NCI-H2081 (cell line): ENCODE results near the gene HSD17B8.

ENCODE experiments used
- DNase-seq, 2 experiments: peaks; one replicate each; lab custom pipeline; 2025; lab: John Stamatoyannopoulos, UW

The HSD17B8 gene

GRCh38 chr6:33204415-33205190 is at the start of gene HSD17B8:
TSS of gene HSD17B8 (plus strand) at chr6:33204655. CDS start at chr6:33204669, 14 bp downstream.
- DNase-seq, result peak; percentile 90 to 93

GRCh38 chr6:33156561-33156960 is 47.9 kb upstream of the HSD17B8 start:
- DNase-seq, result no peak

- no peak for DNase-seq
These were observed 47.5 kb upstream of the HSD17B8 start for GRCh38 chr6:33156964-33157363.

DNA sequence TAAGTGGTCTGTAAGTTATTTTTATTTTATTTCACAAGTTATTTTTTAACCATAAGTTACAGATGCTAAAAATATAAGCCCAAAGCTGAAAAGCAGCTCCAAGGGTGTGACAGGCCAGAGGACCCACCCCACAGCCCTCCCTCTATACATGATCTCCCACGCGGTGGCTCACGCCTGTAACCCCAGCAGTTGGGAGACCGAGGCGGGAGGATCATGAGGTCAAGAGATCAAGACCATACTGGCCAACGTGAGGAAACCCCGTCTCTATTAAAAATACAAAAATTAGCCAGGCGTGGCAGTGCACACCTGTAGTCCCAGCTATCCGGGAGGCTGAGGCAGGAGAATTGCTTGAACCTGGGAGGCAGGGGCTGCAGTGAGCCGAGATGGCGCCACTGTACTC is 44.4 kb upstream of the HSD17B8 start:
- DNase-seq, result no peak

- no peak for DNase-seq
These were observed 43.6 kb upstream of the HSD17B8 start for GRCh38 chr6:33160728-33161344.

- DNase-seq, result peak; percentile 49 to 52
These were observed 42.8 kb upstream of the HSD17B8 start for GRCh38 chr6:33161354-33162331.

DNA sequence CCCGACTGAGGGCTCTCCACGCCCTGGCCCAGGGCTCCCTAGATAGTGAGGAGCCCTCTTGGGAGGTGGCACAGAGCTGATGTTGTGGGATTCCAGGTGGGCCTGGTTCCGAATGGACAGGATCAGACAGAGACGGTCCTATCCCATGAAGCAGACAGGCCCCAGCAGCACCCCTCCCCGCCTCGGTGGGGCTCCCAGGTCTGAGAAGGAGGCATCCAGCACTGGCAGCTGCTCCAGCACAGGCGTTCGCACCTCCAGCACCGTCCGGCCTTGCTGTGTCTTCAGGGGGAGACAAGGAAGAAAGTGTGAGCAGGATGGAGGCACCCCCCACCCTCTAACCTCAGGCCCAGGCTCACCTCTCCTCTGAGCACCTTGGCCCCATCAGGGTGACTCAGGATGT is 40.9 kb upstream of the HSD17B8 start:
- no peak for DNase-seq

DNA sequence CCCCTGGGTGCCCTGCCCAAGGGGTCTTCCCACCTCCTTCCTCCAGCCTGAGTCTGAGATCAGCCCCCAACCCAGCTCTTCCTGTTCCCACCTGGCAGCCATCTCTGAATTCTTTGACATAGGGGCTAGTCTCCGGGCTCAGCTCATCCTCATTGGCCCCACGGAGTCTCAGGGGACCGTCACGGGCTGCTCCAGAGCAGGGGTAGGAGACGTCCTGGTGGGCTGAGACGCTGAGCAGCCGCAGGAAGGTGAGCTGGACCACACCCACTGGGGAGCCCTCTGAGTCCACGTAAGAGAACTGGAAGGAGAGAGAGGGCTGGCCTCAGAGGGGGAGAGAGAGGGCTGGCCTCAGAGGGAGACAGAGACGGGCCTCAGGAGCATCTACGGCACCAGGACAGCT is 40.3 kb upstream of the HSD17B8 start:
- no peak for DNase-seq

DNA sequence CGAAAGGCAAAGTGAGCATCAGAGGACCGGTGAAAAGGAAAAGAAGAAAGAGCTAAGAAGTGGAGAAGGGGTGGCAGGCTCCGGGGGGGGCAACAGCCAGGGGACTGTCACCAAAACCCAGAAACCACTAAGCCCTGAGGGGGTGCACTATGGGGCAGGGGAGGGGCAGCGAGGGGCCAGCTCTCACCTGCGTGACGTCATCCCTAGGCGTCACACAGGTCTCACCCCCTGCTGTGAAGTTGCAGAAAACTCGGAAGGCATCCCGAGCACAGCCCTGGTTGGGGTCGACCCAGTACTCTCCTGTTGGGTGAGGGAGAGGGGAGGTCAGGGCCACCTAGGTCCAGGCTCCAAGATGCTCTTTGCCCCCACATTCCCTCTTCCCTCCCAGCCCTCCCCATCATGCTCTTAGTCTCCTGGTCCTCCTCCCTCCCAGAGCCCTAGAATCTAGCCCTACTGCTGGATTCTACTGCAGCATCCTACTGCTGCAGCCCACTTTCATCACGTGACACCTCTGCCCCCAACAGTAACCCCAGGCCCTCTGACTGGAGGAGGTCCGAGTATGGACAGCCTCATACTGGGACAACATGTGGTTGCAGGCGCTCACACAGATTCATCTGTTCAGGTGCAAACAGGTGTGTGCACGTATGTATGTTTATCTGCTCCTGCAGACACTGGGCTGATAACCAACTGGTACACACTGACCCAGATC is 39.6 kb upstream of the HSD17B8 start:
- DNase-seq, result no peak

DNA sequence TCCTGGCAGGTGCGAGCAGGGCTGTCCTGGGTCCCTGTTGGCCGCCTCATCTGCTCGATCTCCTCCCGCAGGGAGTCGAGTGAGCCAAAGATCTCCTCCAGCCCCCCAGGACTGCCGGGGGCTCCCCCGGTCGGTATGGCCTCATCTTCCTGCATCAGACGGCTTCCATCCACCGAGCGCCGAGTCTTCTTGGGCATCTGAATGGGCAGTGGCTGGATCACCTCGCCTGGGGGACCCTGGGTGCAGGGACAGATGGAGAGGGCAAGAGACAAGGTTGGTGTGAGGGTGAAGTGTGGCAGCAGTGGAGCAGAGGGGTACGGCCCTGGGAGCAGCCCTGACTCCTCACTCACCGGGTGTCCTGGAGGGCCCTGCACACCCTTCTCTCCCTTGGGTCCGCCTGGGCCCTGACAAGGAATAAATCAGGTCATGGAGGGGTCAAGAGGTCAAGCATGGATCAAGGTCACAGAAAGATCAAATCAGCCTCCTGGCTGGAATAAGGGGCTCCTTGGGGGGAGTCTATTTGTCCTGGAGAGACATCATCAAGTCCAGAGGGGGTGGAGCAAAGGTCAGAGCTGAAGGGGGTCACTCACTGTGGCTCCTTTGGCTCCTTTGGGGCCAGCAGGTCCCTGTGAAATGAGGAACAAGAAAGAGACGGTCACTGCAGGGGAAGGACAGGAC is 38.7 kb upstream of the HSD17B8 start:
- DNase-seq, result no peak

GRCh38 chr6:33166363-33166762 is 38.1 kb upstream of the HSD17B8 start:
- no peak for DNase-seq

GRCh38 chr6:33166811-33167210 is 37.6 kb upstream of the HSD17B8 start:
- DNase-seq, result no peak

GRCh38 chr6:33167374-33168283 is 36.8 kb upstream of the HSD17B8 start:
- DNase-seq, result no peak

DNA sequence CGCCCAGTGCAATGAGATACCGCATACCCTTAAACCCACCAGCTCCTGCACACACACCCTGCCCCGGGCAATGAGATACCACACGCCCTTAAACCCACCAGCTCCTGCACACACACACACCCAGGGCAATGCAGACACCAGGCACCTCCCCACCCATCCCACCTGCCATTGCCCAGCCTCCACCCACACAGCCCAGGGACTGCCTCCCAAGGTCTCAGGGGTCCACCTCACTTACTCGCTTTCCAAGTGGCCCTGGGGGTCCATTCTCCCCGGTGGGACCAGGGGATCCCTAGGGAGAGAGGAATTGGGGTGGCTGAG is 36.2 kb upstream of the HSD17B8 start:
- DNase-seq, result no peak

GRCh38 chr6:33168639-33169038 is 35.8 kb upstream of the HSD17B8 start:
- DNase-seq, result no peak

DNA sequence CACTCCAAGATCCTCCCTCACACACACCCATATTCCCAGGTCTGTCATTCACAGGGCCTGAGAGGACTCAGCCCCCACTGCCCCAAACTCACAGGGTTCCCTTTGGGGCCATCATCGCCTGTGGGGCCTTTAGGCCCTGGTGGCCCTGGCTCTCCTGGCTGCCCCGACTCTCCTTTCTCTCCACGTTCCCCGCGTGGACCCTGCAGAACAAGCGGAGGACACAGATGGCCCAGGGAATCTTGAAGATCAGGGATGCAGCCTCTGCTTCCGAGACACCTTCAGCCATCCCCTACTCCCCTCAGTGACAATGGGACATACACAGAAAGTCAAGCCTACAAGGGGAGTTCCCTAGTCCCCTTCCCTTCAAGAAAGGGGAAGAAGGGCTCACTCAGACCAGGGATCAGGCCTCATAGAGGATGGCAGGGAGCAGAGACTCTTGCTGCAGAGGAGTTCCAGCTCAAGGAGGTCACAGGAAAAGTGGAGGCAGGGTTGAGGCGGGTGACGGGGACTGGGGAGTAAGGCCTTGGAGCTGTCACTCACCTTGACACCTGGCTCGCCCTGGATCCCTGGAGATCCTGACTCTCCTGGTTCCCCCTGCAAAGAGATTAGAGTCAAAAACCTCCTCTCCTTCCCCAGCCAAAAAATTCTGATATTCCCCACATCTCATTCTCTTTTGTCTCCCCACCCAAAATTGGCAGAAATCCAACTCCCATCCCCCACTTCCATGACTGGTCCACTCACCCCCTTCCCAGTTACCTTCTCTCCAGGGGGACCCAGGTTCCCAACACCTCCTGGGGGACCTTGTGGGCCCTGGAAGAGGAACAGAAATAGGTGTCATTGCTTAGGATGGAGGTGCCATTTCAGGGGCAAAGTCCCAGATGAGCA is 34.9 kb upstream of the HSD17B8 start:
- DNase-seq, result no peak

- DNase-seq, result no peak
These were observed 34.1 kb upstream of the HSD17B8 start for GRCh38 chr6:33170176-33171015.
